Fibroblast of villous mesenchyme (primary cell): ENCODE results near the gene CDK19. TPM values are rescaled to one million over a fixed set of nuclear protein-coding genes. Genes with fewer than 3 reads are reported as not detected.

ENCODE experiments used
- DNase-seq: peaks from one replicate; pipeline ENCODE4 v3.0.0-alpha.2; 2010; ENCODE audit warnings: low read depth
- H3K4me3 ChIP-seq: 2 replicates; pipeline ENCODE4 v1.5.1; 2011; ENCODE audit warnings: low read depth, mild to moderate bottlenecking, low read length
- CTCF ChIP-seq: IDR thresholded peaks from 2 replicates; pipeline ENCODE4 v1.5.1; 2012; ENCODE audit warnings: low read depth, mild to moderate bottlenecking, low read length; ENCODE audit not compliant: insufficient read depth
- total RNA-seq: library from RNA; depleted of rRNA; stranded (reverse); fragments of >200 nt; gene quantifications from 2 replicates; pipeline ENCODE4 v1.2.3, GENCODE V29; 2012

CDK19 gene
- total RNA-seq, 1 donor = 9.9 TPM

DNA sequence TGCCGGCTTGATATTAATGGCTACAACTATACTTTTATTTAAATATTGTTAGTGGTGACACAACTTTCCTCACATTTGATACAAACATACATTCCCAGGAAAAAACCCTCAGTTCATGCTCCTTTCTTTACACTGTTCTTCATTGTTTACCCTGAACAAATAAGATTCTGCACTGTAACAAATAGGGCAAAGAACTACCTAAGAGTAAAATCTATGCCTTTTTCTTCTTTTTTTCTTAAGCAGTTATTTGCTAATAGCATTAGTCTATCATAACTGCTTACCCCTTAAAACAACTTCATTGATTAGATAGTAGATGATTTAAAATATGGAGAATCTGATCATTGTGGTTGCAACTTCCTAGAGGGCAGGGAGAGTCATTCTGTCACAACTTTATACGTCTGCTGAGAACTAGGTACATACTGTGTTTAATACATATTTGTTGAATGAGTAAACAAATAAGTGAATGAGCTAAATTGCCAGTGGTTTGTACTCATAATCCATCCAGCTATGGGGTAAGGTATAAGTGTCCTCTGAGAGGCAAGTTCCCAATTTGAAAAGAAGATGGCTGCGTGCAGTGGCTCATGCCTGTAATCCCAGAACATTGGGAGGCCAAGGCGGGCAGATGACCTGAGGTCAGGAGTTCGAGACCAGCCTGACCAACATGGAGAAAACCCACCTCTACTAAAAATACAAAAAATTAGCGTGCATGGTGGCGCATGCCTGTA is 161.0 kb downstream of the CDK19 start:
- no peak overlapping the region for H3K4me3 ChIP-seq
- peak; percentile 6 for DNase-seq
- TF ChIP-seq CTCF = no peak

GRCh38 chr6:110653381-110653780 is 161.9 kb downstream of the CDK19 start:
- no peak for TF ChIP-seq CTCF
- H3K4me3 ChIP-seq = no peak overlapping the region
- no peak for DNase-seq

GRCh38 chr6:110652520-110652919 is 162.7 kb downstream of the CDK19 start:
- DNase-seq = no peak
- no peak for TF ChIP-seq CTCF
- no peak overlapping the region for H3K4me3 ChIP-seq

- no peak for DNase-seq
- no peak for TF ChIP-seq CTCF
- H3K4me3 ChIP-seq = no peak overlapping the region
Observed at GRCh38 chr6:110650755-110651154, 164.5 kb downstream of the CDK19 start.

GRCh38 chr6:110649704-110650103 is 165.6 kb downstream of the CDK19 start:
- TF ChIP-seq CTCF = no peak
- DNase-seq = no peak
- no peak overlapping the region for H3K4me3 ChIP-seq

GRCh38 chr6:110646951-110647910 is 168.0 kb downstream of the CDK19 start:
- peak; percentile 52 for TF ChIP-seq CTCF
- no peak for DNase-seq
- no peak overlapping the region for H3K4me3 ChIP-seq

DNA sequence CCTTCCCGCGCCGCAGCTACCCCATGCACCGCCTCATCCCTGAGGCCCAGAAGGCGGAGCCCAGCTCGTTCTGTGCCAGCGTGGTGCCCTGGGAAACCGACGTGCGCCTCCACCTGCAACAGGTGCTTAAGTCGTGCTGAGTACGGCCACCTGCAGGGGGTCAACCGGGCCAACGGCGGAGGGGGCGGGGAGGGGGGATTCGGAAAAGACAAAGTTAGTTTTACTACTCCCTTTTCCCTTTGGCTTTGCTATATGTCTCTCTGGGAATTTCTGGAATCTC is 168.9 kb downstream of the CDK19 start:
- DNase-seq = no peak
- no peak overlapping the region for H3K4me3 ChIP-seq
- no peak for TF ChIP-seq CTCF
